ENCODE data around the gene ARHGAP12.

GRCh38 chr10:31959461-31960173 is 31.0 kb upstream of the ARHGAP12 start:
- no peak for TF ChIP-seq CTCF (IDR thresholded peaks at IDR 0.05; ENCODE audit: insufficient read depth, low read length, poor library complexity, severe bottlenecking)
- TF ChIP-seq EZH2phosphoT487 (conservative IDR thresholded peaks at IDR 0.05; ENCODE audit: low read length): no peak

All from SU-DHL-6 (cell line).